ENCODE results near the gene RAB22A.

RAB22A gene

GRCh38 chr20:58381627-58382026, 72.1 kb downstream of the RAB22A start:
- H3K4me3 ChIP-seq (ENCODE audit: low read length), result no peak overlapping the region
- no peak for DNase-seq (ENCODE audit: low read depth)
- no peak for TF ChIP-seq CTCF (conservative IDR thresholded peaks at IDR 0.05; ENCODE audit: low read length)

- DNase-seq (ENCODE audit: low read depth), result no peak
- no peak for TF ChIP-seq CTCF (conservative IDR thresholded peaks at IDR 0.05; ENCODE audit: low read length)
- no peak overlapping the region for H3K4me3 ChIP-seq (ENCODE audit: low read length)
Measured at GRCh38 chr20:58382096-58382495, 72.6 kb downstream of the RAB22A start.

GRCh38 chr20:58384821-58385220, 75.3 kb downstream of the RAB22A start:
- TF ChIP-seq CTCF (conservative IDR thresholded peaks at IDR 0.05; ENCODE audit: low read length), result no peak
- H3K4me3 ChIP-seq (ENCODE audit: low read length), result no peak overlapping the region
- DNase-seq (ENCODE audit: low read depth), result no peak

GRCh38 chr20:58388028-58388601, 78.6 kb downstream of the RAB22A start:
- DNase-seq (ENCODE audit: low read depth), result no peak
- H3K4me3 ChIP-seq (ENCODE audit: low read length), result no peak overlapping the region
- TF ChIP-seq CTCF (conservative IDR thresholded peaks at IDR 0.05; ENCODE audit: low read length), result no peak

- peak; percentile 96 for DNase-seq (ENCODE audit: low read depth)
- H3K4me3 ChIP-seq (ENCODE audit: low read length), result peak within 1 kb of the TSS; percentile 93
- no peak for TF ChIP-seq CTCF (conservative IDR thresholded peaks at IDR 0.05; ENCODE audit: low read length)
Measured at GRCh38 chr20:58388882-58389323, 79.4 kb downstream of the RAB22A start, which contains the start of gene VAPB. TSS of gene VAPB (plus strand) at chr20:58389229. CDS start at chr20:58389460, 231 bp downstream.

- peak overlapping the region; percentile 93 for H3K4me3 ChIP-seq (ENCODE audit: low read length)
- no peak for TF ChIP-seq CTCF (conservative IDR thresholded peaks at IDR 0.05; ENCODE audit: low read length)
- DNase-seq (ENCODE audit: low read depth), result peak; percentile 49
Measured at GRCh38 chr20:58389324-58389967, 79.9 kb downstream of the RAB22A start.
